ENCODE data around the gene DCP2.

DCP2 gene

DNA sequence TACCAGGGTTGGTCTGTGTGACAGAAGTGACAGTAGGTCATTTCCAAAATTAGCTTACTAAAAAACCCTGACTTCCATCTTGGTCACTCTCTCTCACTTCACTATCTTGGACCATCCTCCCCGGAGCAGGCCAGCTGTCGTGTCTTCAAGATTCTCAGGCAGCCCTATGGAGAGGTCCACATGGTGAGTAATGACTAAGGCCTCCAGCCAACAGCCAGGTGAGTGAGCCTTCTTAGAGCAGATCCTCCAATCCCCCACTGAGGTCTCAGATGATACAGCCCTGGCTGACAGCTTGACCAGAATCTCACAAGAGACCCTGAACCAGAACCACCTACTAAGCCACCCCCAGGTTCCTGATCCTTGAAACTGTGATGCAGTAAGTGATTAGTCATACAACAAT lies 92.0 kb downstream of the DCP2 start:
- no peak overlapping the region for H3K9ac ChIP-seq (ENCODE audit: low read depth, low read length)
- no peaks in the 10 kb centered on the region for H3K27me3 ChIP-seq (ENCODE audit: insufficient read depth, low read length, poor library complexity)
- no peak overlapping the region for H3K27ac ChIP-seq (ENCODE audit: low read length)
- no peaks in the 10 kb centered on the region for H3K36me3 ChIP-seq (ENCODE audit: insufficient read depth, low read length)
- H3K79me2 ChIP-seq (ENCODE audit: insufficient read depth, low read length), result no peaks in the 10 kb centered on the region
- H2AFZ ChIP-seq (ENCODE audit: low read depth, low read length), result no peak overlapping the region
- H3K4me1 ChIP-seq (ENCODE audit: insufficient read depth, low read length), result no peaks in the 10 kb centered on the region
- no peak for ATAC-seq (ENCODE audit: insufficient read depth, low read depth)
- H3K4me3 ChIP-seq (ENCODE audit: low read depth in 1 of 2, low read length in 2 of 2), result no peak overlapping the region
- DNase-seq, result no peak
- H3K9me3 ChIP-seq (ENCODE audit: insufficient read depth, low read length, severe bottlenecking), result no peaks in the 10 kb centered on the region
- H3K4me2 ChIP-seq (ENCODE audit: insufficient read depth, low read length), result no peak overlapping the region
- no peaks in the 10 kb centered on the region for H4K20me1 ChIP-seq (ENCODE audit: insufficient read depth, low read length)
- TF ChIP-seq EZH2 (IDR thresholded peaks at IDR 0.05; ENCODE audit: borderline replicate concordance, low read depth, low read length, severe bottlenecking), result no peak
- TF ChIP-seq, protein P1, sequence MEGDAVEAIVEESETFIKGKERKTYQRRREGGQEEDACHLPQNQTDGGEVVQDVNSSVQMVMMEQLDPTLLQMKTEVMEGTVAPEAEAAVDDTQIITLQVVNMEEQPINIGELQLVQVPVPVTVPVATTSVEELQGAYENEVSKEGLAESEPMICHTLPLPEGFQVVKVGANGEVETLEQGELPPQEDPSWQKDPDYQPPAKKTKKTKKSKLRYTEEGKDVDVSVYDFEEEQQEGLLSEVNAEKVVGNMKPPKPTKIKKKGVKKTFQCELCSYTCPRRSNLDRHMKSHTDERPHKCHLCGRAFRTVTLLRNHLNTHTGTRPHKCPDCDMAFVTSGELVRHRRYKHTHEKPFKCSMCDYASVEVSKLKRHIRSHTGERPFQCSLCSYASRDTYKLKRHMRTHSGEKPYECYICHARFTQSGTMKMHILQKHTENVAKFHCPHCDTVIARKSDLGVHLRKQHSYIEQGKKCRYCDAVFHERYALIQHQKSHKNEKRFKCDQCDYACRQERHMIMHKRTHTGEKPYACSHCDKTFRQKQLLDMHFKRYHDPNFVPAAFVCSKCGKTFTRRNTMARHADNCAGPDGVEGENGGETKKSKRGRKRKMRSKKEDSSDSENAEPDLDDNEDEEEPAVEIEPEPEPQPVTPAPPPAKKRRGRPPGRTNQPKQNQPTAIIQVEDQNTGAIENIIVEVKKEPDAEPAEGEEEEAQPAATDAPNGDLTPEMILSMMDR (IDR thresholded peaks at IDR 0.05; ENCODE audit: borderline replicate concordance, extremely low read depth, low read length, poor library complexity, severe bottlenecking), result no peak

Measured in DND-41 (cell line).